GM19372 (cell line): Measurements from ENCODE around the gene SCGB1D4.

Source experiments
- ATAC-seq: cut with Tn5 transposase; IDR thresholded peaks from one replicate; pipeline ENCODE4 v1.9.1; 2021; ENCODE audit warnings: mild to moderate bottlenecking, low read depth, moderate library complexity; ENCODE audit not compliant: unreplicated experiment

The SCGB1D4 gene

GRCh38 chr11:62280452-62280851 is 18.4 kb downstream of the SCGB1D4 start:
- no peak for ATAC-seq

DNA sequence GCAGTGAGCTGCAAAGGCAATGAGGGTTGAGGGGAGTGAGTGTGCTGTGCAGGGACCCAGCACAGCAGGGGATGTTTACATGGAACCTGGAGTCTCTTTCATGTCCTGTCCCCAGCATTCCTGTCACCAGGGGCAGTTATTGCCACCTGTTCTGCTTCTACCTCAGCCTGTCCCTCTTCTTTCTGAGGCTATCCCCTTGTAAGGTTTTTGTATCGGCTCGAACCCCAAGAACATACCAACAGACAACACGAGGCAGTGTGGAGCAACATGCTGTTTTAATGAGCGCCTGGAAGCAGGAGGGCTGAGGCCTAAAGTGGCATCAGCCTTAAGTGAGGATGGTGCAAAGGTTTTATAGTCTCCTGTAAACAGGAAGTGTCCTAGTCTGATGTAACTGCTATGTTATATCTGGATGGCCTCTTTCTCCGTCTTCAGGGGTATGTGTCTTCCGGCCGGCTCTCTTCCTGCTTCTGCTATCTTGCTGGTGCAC is 25.0 kb downstream of the SCGB1D4 start:
- ATAC-seq, result no peak

- ATAC-seq, result no peak
Measured at GRCh38 chr11:62273284-62273683, 25.6 kb downstream of the SCGB1D4 start.

GRCh38 chr11:62269654-62270278 is 29.1 kb downstream of the SCGB1D4 start, which contains the start of gene SCGB2A2:
SCGB2A2 (plus strand) TSS chr11:62270158; CDS start chr11:62270217, 59 bp downstream.
- ATAC-seq, result no peak

GRCh38 chr11:62267576-62267975 is 31.3 kb downstream of the SCGB1D4 start:
- ATAC-seq, result no peak

- no peak for ATAC-seq
Measured at GRCh38 chr11:62267050-62267449, 31.8 kb downstream of the SCGB1D4 start.

DNA sequence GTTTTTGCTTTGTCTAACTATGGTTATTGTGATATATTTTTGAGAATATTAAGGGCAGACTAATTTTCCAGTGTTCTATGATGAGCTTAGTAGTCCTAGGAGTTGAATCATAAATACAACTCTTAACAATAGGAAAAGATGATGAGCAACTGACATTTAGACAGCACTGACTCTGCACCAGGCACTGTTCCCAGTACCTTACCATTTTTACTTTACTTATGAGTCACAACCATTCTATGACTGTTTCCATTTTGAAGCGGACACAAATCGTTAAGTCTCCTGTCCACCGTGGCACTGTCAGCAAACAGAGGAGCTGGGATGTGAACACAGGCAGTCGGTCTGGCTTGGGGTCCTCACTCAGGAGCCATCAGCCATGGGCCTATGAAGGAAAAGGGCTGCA is 32.3 kb downstream of the SCGB1D4 start:
- no peak for ATAC-seq

- no peak for ATAC-seq
Measured at GRCh38 chr11:62264004-62264403, 34.9 kb downstream of the SCGB1D4 start.

DNA sequence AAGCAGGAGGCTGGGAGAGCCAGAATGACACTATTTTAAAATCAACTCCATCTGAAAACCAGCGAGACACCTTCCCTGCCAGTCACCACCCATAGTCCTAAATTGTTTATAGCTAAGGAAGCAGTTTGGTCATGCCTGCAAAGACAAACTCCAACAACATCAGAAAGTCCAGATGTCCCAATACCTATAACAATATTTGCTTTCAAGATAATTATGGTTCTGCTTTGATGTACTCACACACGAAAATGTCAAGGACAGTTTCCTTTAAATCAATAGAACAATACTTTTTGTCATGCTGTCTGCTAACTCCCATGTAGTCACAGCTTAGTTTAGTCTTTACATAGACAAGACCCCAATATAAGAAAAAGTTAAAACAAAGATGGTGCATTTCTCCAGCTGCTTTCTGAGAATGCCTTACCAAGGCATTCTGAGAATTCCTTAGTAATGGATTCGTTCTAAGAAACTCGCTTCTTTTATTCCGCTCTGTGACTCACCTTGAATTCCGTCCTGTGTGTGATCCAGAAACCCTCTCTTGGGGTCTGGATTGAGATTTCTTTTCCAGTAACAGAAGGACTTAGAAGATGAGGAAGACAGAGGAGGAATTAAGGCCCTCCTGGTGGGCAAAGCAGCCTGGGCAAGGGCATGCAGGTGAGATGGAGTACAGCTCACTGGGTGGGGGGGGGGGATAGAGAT is 38.5 kb downstream of the SCGB1D4 start:
- ATAC-seq, result no peak

DNA sequence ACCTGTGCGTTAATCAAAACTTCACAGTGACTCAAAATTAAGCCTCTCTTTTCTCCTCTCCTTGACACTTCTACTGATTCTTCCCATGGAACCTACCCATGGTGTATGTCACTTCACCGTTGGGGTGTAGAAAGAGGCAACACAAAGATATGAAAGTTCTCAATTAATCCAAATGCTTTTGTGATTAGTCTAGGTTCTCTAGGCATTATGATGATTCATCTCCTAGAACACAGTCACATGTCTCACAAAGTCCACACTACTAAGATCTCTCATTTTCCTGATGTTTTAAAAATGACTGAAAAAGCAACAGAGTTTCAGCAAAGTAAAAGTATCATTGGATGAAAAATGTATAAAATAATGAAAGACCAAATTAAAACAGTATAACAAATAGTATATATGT is 42.6 kb downstream of the SCGB1D4 start:
- no peak for ATAC-seq

DNA sequence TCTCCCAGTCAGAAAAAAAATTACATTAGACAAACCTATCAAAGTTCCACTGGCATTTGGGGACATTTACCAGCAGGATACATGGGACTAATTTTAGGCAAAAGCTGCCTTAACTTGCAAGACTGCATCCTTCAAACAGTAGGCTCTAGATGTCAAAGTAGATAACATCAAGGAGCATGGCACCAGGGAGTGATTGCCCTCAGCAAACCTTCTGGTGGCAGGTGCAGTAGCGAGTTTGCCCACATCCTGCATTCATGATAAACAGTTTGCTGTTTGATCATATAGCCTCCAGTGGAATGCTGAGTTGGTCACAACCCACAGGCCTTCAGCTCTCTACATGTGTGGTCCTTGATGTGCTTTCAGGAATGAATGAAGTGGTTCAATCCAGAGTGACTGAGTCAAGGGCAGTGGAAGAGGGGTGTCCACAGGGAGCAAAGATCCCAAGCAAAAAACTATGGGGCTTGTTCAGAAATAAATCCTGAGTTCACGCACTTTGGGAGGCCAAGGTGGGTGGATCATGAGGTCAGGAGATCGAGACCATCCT is 44.8 kb downstream of the SCGB1D4 start:
- ATAC-seq, result no peak

DNA sequence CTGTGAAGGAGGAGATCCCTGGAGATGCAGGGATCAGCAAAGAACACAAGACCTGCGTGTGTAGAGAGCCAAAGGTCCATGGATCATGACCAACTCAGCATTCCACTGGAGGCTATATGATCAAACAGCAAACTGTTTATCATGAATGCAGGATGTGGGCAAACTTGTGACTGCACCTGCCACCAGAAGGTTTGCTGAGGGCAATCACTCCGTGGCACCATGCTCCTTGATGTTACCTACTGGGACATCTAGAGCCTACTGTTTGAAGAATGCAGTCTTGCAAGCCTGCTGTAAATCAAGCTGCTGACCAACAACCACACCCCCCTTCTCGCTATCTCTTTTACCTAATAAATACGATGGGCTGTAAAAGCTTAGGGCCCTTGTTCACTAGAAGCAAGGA is 47.2 kb downstream of the SCGB1D4 start:
- ATAC-seq, result no peak
